Epithelial cell of umbilical artery (primary cell): ENCODE results near the gene SAMHD1. TPM values are rescaled to one million over a fixed set of nuclear protein-coding genes. Genes with fewer than 3 reads are reported as not detected.

Experiments
- total RNA-seq: library from RNA; depleted of rRNA; stranded (reverse); fragments of >200 nt; gene quantifications from 2 replicates; pipeline ENCODE4 v1.2.3, GENCODE V29; 2014

Gene SAMHD1
- total RNA-seq, result 26.0 and 193 TPM in 2 replicates

GRCh38 chr20:36951198-36951978, at the start of gene SAMHD1:
Gene SAMHD1, minus strand, starts transcription at chr20:36951708. Its CDS starts 65 bp downstream, at chr20:36951643.

GRCh38 chr20:36875702-36876472, 75.6 kb downstream of the SAMHD1 start, which contains the start of gene TLDC2:
Gene TLDC2, plus strand, starts transcription at chr20:36876138. Its CDS starts 37 bp downstream, at chr20:36876175.

Other genes starting within 250 kb of the SAMHD1 start
- 15.3 and 22.6 TPM in 2 replicates for gene NDRG3, start 205.6 kb downstream of the SAMHD1 start, total RNA-seq
- gene DSN1, start 177.9 kb downstream of the SAMHD1 start, total RNA-seq, result 19.2 and 28.1 TPM in 2 replicates
- gene TLDC2, start 75.6 kb downstream of the SAMHD1 start, total RNA-seq, result not detected in 2 replicates
- 10.4 and 20.8 TPM in 2 replicates for gene RBL1, start 144.3 kb upstream of the SAMHD1 start, total RNA-seq
- 229 and 233 TPM in 2 replicates for gene RPN2, start 227.6 kb upstream of the SAMHD1 start, total RNA-seq
- gene MROH8, start 227.8 kb upstream of the SAMHD1 start, total RNA-seq, result 0.15 and 0.65 TPM in 2 replicates